ENCODE data around the gene B2M. TPM values are rescaled to one million over a fixed set of nuclear protein-coding genes. Genes with fewer than 3 reads are reported as not detected.

The B2M gene
- polyA plus RNA-seq, 1 donor (not counting 4 experiments of a cell fraction or from before 2014, with no cell fraction given), result 3,098 TPM

GRCh38 chr15:44734839-44735481 is 23.6 kb downstream of the B2M start:
- TF ChIP-seq EZH2 (IDR thresholded peaks at IDR 0.05; ENCODE audit: low read length) (no peak), CTCF (optimal IDR thresholded peaks at IDR 0.05 in 1 of 3, IDR thresholded peaks at IDR 0.05 in 1 of 3, conservative IDR thresholded peaks at IDR 0.05 in 1 of 3; ENCODE audit: extremely low read depth in 1 of 3, insufficient read depth in 2 of 3, low read length in 3 of 3) (no peak)
- H3K79me2 ChIP-seq (ENCODE audit: control insufficient read depth, insufficient read depth, low read length), result no peaks in the 10 kb centered on the region
- no peak overlapping the region for H3K4me2 ChIP-seq (ENCODE audit: control insufficient read depth, extremely low read depth, insufficient read depth, low read depth, low read length)
- H3K4me1 ChIP-seq (ENCODE audit: control insufficient read depth, extremely low read depth, insufficient read depth, low read length), result peaks cover 5% of the 10 kb centered on the region
- no peak overlapping the region for H2AFZ ChIP-seq (ENCODE audit: control insufficient read depth, low read length)
- no peaks in the 10 kb centered on the region for H4K20me1 ChIP-seq (ENCODE audit: control insufficient read depth, extremely low read depth, insufficient read depth, low read length)
- DNase-seq (ENCODE audit: low read depth, low spot score), result no peak
- H3K9ac ChIP-seq (ENCODE audit: control insufficient read depth, extremely low read depth, insufficient read depth, low read length), result no peak overlapping the region
- no peaks in the 10 kb centered on the region for H3K9me3 ChIP-seq (ENCODE audit: control insufficient read depth, low read depth, low read length)
- H3K9me1 ChIP-seq (ENCODE audit: control insufficient read depth, extremely low read depth, insufficient read depth, low read length), result no peaks in the 10 kb centered on the region
- H3K27me3 ChIP-seq (ENCODE audit: control insufficient read depth, extremely low read depth, insufficient read depth, low read length), result no peaks in the 10 kb centered on the region
- dilution Hi-C loops (cut with MboI; ENCODE audit: extremely low pct_ligation_motif_present, low sequenced_read_pairs), result loop anchor here (5.0 kb wide), 1 partner anchor 52 kb away; no protein-coding TSS in a partner anchor
- no peak overlapping the region for H3K4me3 ChIP-seq (ENCODE audit: control insufficient read depth in 2 of 3, extremely low read depth in 1 of 3, insufficient read depth in 2 of 3, low read depth in 1 of 3, low read length in 3 of 3)
- FAIRE-seq, result no peak
- H3K27ac ChIP-seq (ENCODE audit: control insufficient read depth, insufficient read depth, low read length), result no peak overlapping the region
- no peaks in the 10 kb centered on the region for H3K36me3 ChIP-seq (ENCODE audit: control insufficient read depth in 2 of 2, extremely low read depth in 1 of 2, insufficient read depth in 2 of 2, low read length in 2 of 2)

DNA sequence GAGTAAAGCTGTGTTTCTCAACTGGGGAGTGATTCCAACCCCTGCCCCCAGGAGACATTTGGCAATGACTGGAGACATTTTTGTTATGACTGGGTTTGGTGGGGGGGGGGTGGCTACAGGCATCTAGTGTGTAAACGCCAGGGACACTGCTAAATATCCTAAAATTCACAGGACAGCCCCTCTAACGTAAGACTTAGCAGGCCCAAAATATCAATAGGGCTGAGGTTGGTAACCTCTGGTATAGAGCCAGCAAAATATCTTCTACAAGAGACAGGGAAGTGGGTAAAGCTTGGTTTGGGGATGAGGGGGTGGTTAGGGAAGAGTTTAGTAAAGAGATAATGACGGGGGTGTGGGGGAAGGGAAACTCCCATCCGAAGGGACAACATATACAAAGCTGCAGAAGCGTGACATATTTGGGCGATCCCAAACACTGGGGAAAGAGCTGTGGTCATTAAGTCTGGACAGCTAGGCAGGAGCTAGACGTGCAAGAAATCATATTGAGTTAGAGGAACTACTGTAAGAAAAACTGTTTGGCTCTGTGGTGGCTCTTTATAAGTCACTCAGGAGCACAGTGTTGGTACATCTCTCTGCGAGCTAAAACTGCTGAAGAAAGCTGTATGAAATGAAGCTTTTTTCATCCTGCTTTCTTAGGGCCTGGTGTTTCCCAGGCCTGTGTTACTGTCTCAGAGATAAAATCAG is 24.3 kb downstream of the B2M start:
- FAIRE-seq (no peak), DNase-seq (ENCODE audit: low read depth, low spot score) (no peak)
- Histone ChIP-seq H3K4me3 (ENCODE audit: control insufficient read depth in 2 of 3, extremely low read depth in 1 of 3, insufficient read depth in 2 of 3, low read depth in 1 of 3, low read length in 3 of 3) (no peak overlapping the region), H3K9me3 (ENCODE audit: control insufficient read depth, low read depth, low read length) (no peaks in the 10 kb centered on the region), H3K9ac (ENCODE audit: control insufficient read depth, extremely low read depth, insufficient read depth, low read length) (no peak overlapping the region), H3K79me2 (ENCODE audit: control insufficient read depth, insufficient read depth, low read length) (no peaks in the 10 kb centered on the region), H3K4me2 (ENCODE audit: control insufficient read depth, extremely low read depth, insufficient read depth, low read depth, low read length) (no peak overlapping the region), H3K4me1 (ENCODE audit: control insufficient read depth, extremely low read depth, insufficient read depth, low read length) (no peaks in the 10 kb centered on the region), H3K9me1 (ENCODE audit: control insufficient read depth, extremely low read depth, insufficient read depth, low read length) (no peaks in the 10 kb centered on the region), H3K36me3 (ENCODE audit: control insufficient read depth in 2 of 2, extremely low read depth in 1 of 2, insufficient read depth in 2 of 2, low read length in 2 of 2) (no peaks in the 10 kb centered on the region), H2AFZ (ENCODE audit: control insufficient read depth, low read length) (no peak overlapping the region), H3K27ac (ENCODE audit: control insufficient read depth, insufficient read depth, low read length) (no peak overlapping the region), H3K27me3 (ENCODE audit: control insufficient read depth, extremely low read depth, insufficient read depth, low read length) (no peaks in the 10 kb centered on the region), H4K20me1 (ENCODE audit: control insufficient read depth, extremely low read depth, insufficient read depth, low read length) (no peaks in the 10 kb centered on the region)
- dilution Hi-C loops (cut with MboI; ENCODE audit: extremely low pct_ligation_motif_present, low sequenced_read_pairs), result loop anchor here (5.0 kb wide), 1 partner anchor 52 kb away; no protein-coding TSS in a partner anchor
- no peak for TF ChIP-seq CTCF (optimal IDR thresholded peaks at IDR 0.05 in 1 of 3, IDR thresholded peaks at IDR 0.05 in 1 of 3, conservative IDR thresholded peaks at IDR 0.05 in 1 of 3; ENCODE audit: extremely low read depth in 1 of 3, insufficient read depth in 2 of 3, low read length in 3 of 3)
- TF ChIP-seq EZH2 (IDR thresholded peaks at IDR 0.05; ENCODE audit: low read length), result no peak

Data from keratinocyte (primary cell).